Endothelial cell of umbilical vein (primary cell): Measurements from ENCODE around the gene DGKG. TPM values are rescaled to one million over a fixed set of nuclear protein-coding genes. Genes with fewer than 3 reads are reported as not detected.

Experiments
- BruUV-seq: library from RNA; stranded (reverse); fragments of 400-500 nt; replicated peaks from 2 replicates; lab custom pipeline; 2021; lab: Mats Ljungman, UMichigan
- CTCF ChIA-PET: fragments of 300-600, 350-600 bp; sonication (Branson Sonifier 250); formaldehyde crosslinking; loops from one replicate; lab custom pipeline; 2021; ENCODE audit warnings: antibody characterized with exemption, inconsistent platforms; lab: Charles Lee
- POLR2A ChIA-PET: fragments of 300-600, 350-600 bp; sonication (Branson Sonifier 250); formaldehyde crosslinking; loops from one replicate; lab custom pipeline; 2021; ENCODE audit warnings: antibody characterized with exemption, inconsistent platforms; lab: Charles Lee
- DNase-seq: peaks from one replicate; pipeline ENCODE4 v3.0.0-alpha.2; 2011; ENCODE audit warnings: low read depth, low spot score
- FAIRE-seq: peaks from 2 replicates; lab custom pipeline; 2011; peaks lifted over from hg19 to GRCh38; lab: Jason Lieb, UNC
- H2AFZ ChIP-seq: 2 replicates; pipeline ENCODE4 v1.6.0; 2012; ENCODE audit warnings: low read depth, low read length, control low read depth, inconsistent platforms
- H3K27ac ChIP-seq: 2 replicates; pipeline ENCODE4 v1.5.1; 2011; ENCODE audit warnings: low read depth, mild to moderate bottlenecking, control low read depth, low read length, moderate library complexity; ENCODE audit not compliant: insufficient read depth
- H3K27me3 ChIP-seq, 2 experiments: 2 replicates each; pipeline versions ENCODE4 v1.6.0 to v1.6.1; 2011; ENCODE audit warnings: low read length in 2 of 2, mixed read lengths in 1 of 2; ENCODE audit not compliant: control insufficient read depth in 2 of 2, insufficient read depth in 2 of 2
- H3K36me3 ChIP-seq, 2 experiments: 2 replicates in 1 of 2; 3 replicates in 1 of 2; pipeline ENCODE4 v1.5.1; 2011; ENCODE audit warnings: low read length in 2 of 2, mild to moderate bottlenecking in 1 of 2, moderate library complexity in 1 of 2; ENCODE audit not compliant: control insufficient read depth in 2 of 2, insufficient read depth in 2 of 2; ENCODE audit errors: extremely low read depth in 1 of 2
- H3K4me1 ChIP-seq: 3 replicates; pipeline ENCODE4 v1.5.1; 2011; ENCODE audit warnings: mild to moderate bottlenecking, low read length; ENCODE audit not compliant: control insufficient read depth, insufficient read depth; ENCODE audit errors: extremely low read depth
- H3K4me2 ChIP-seq: 2 replicates; pipeline ENCODE4 v1.6.1; 2011; ENCODE audit warnings: low read length, control low read depth, mixed read lengths; ENCODE audit not compliant: insufficient read depth
- H3K4me3 ChIP-seq, 3 experiments: fragments of 200-600 bp in 1 of 3; sonication (generic), shearing (Covaris generic) in 1 of 3; replicated peaks in 1 of 3; 2 replicates each; pipeline ENCODE4 v1.5.1; 2011 to 2016; ENCODE audit warnings: control low read depth in 3 of 3, low read length in 3 of 3, mild to moderate bottlenecking in 2 of 3, inconsistent platforms in 1 of 3, low read depth in 1 of 3, moderate library complexity in 1 of 3; ENCODE audit not compliant: insufficient read depth in 1 of 3
- H3K79me2 ChIP-seq: 2 replicates; pipeline ENCODE4 v1.6.0; 2012; ENCODE audit warnings: low read length, inconsistent platforms; ENCODE audit not compliant: control insufficient read depth, insufficient read depth
- H3K9ac ChIP-seq: replicated peaks from 2 replicates; pipeline ENCODE3; 2011; ENCODE audit warnings: low read length, control low read depth; ENCODE audit not compliant: insufficient read depth; ENCODE audit errors: extremely low read depth
- H3K9me1 ChIP-seq: replicated peaks from 3 replicates; pipeline ENCODE4 v1.6.0; 2011; ENCODE audit warnings: mild to moderate bottlenecking, low read length; ENCODE audit not compliant: control insufficient read depth, insufficient read depth; ENCODE audit errors: extremely low read depth
- H3K9me3 ChIP-seq: replicated peaks from 2 replicates; pipeline ENCODE4 v1.5.1; 2012; ENCODE audit warnings: low read length, inconsistent platforms; ENCODE audit not compliant: control insufficient read depth, insufficient read depth
- H4K20me1 ChIP-seq: replicated peaks from 2 replicates; pipeline ENCODE3; 2011; ENCODE audit warnings: mild to moderate bottlenecking, low read length; ENCODE audit not compliant: control insufficient read depth, insufficient read depth; ENCODE audit errors: extremely low read depth
- EZH2 ChIP-seq: IDR thresholded peaks from 2 replicates; pipeline ENCODE4 v1.6.1; 2012; ENCODE audit warnings: borderline replicate concordance, low read depth, mild to moderate bottlenecking, moderate library complexity, low read length, inconsistent platforms; ENCODE audit not compliant: severe bottlenecking
- FOS ChIP-seq: IDR thresholded peaks from 2 replicates; pipeline ENCODE4 v1.6.1; 2011; ENCODE audit warnings: mild to moderate bottlenecking, low read length, moderate library complexity, borderline replicate concordance; ENCODE audit not compliant: insufficient read depth
- GATA2 ChIP-seq: IDR thresholded peaks from 2 replicates; pipeline ENCODE4 v1.7.0; 2011; ENCODE audit warnings: low read depth, mild to moderate bottlenecking, moderate library complexity, mixed read lengths, low read length; ENCODE audit not compliant: insufficient read length, insufficient read depth
- JUN ChIP-seq: IDR thresholded peaks from 2 replicates; pipeline ENCODE4 v1.6.1; 2011; ENCODE audit warnings: borderline replicate concordance, low read depth; ENCODE audit not compliant: insufficient read length, insufficient read depth
- MYC ChIP-seq: IDR thresholded peaks from one replicate; pipeline ENCODE4 v1.6.1; 2011; ENCODE audit warnings: mild to moderate bottlenecking, low read depth, low read length
- POLR2A ChIP-seq: IDR thresholded peaks from 2 replicates; pipeline ENCODE4 v1.6.1; 2012; ENCODE audit warnings: low read depth, mild to moderate bottlenecking, control low read depth, low read length
- POLR2AphosphoS5 ChIP-seq: IDR thresholded peaks from 2 replicates; pipeline ENCODE4 v1.6.1; 2012; ENCODE audit warnings: low read depth, mild to moderate bottlenecking, control low read depth, low read length, moderate library complexity; ENCODE audit not compliant: insufficient read depth
- dilution Hi-C: fragments of 300-500 bp; cut with MboI; formaldehyde crosslinking; loops from one replicate; pipeline ENCODE4 v1.15.0; 2019; ENCODE audit warnings: low sequenced_read_pairs; ENCODE audit not compliant: extremely low pct_ligation_motif_present
- intact Hi-C: fragments of 100-400 bp; cut with micrococcal nuclease; formaldehyde crosslinking; loops from one replicate; pipeline ENCODE4 v1.10.0; 2022
- polyA plus RNA-seq, 4 experiments: library from polyadenylated mRNA; depleted of rRNA in 3 of 4; stranded (reverse) in 3 of 4; unstranded in 1 of 4; fragments of >200 nt; gene quantifications; 2 replicates each; pipeline versions ENCODE4 v1.2.1 to v1.2.3, GENCODE V29; 2011 to 2012; ENCODE audit warnings: missing spikeins in 1 of 4
- total RNA-seq: library from RNA; stranded (reverse); gene quantifications from 2 replicates; pipeline ENCODE4 v1.2.3, GENCODE V29; 2021
- TF ChIP-seq, protein P1 (sequence below): IDR thresholded peaks from 2 replicates; pipeline ENCODE4 v1.6.1; 2011; ENCODE audit not compliant: insufficient read depth, insufficient read length
- TF ChIP-seq, protein P2 (sequence below), 2 donors: IDR thresholded peaks; 1 replicate in 1 of 2; 2 replicates in 1 of 2; pipeline ENCODE4 v1.5.1; 2011; ENCODE audit warnings: low read length in 2 of 2, mild to moderate bottlenecking in 2 of 2, moderate library complexity in 2 of 2, control low read depth in 1 of 2, inconsistent platforms in 1 of 2, low read depth in 1 of 2; ENCODE audit not compliant: insufficient read depth in 1 of 2; ENCODE audit errors: extremely low read depth in 1 of 2

The DGKG gene
- total and polyA plus RNA-seq, 2 donors (not counting 3 experiments of a cell fraction or from before 2014, with no cell fraction given), result not detected

- TF ChIP-seq, protein P1, sequence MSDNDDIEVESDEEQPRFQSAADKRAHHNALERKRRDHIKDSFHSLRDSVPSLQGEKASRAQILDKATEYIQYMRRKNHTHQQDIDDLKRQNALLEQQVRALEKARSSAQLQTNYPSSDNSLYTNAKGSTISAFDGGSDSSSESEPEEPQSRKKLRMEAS, result no peak
- TF ChIP-seq, protein P2, sequence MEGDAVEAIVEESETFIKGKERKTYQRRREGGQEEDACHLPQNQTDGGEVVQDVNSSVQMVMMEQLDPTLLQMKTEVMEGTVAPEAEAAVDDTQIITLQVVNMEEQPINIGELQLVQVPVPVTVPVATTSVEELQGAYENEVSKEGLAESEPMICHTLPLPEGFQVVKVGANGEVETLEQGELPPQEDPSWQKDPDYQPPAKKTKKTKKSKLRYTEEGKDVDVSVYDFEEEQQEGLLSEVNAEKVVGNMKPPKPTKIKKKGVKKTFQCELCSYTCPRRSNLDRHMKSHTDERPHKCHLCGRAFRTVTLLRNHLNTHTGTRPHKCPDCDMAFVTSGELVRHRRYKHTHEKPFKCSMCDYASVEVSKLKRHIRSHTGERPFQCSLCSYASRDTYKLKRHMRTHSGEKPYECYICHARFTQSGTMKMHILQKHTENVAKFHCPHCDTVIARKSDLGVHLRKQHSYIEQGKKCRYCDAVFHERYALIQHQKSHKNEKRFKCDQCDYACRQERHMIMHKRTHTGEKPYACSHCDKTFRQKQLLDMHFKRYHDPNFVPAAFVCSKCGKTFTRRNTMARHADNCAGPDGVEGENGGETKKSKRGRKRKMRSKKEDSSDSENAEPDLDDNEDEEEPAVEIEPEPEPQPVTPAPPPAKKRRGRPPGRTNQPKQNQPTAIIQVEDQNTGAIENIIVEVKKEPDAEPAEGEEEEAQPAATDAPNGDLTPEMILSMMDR (IDR thresholded peaks at IDR 0.05; ENCODE audit: extremely low read depth in 1 of 2, insufficient read depth in 1 of 2, low read depth in 1 of 2, low read length in 2 of 2), result no peak
- TF ChIP-seq FOS (no peak), JUN (no peak), MYC (no peak), GATA2 (no peak), POLR2A (no peak), POLR2AphosphoS5 (no peak), EZH2 (no peak)
- no TSS peak for BruUV-seq
- Histone ChIP-seq H3K4me2 (no peak overlapping the region), H3K9ac (no peak overlapping the region), H3K4me3 (no peak overlapping the region), H3K27me3 (peaks cover 27 to 37% of the 10 kb centered on the region in 2 experiments), H3K36me3 (no peaks in the 10 kb centered on the region), H3K9me1 (no peaks in the 10 kb centered on the region), H2AFZ (no peak overlapping the region), H3K4me1 (no peaks in the 10 kb centered on the region), H3K79me2 (no peaks in the 10 kb centered on the region), H3K27ac (no peak overlapping the region), H4K20me1 (no peaks in the 10 kb centered on the region), H3K9me3 (no peaks in the 10 kb centered on the region)
- ChIA-PET POLR2A (no interaction called here), CTCF (interaction anchor here (0.8 to 1.4 kb wide), 3 partner anchors 13 to 20 kb away, joined by 3 to 4 read pairs (median 3); no protein-coding TSS in a partner anchor)
- dilution Hi-C loops (no loop called here), intact Hi-C loops (no loop called here)
- DNase-seq (peak; percentile 36), FAIRE-seq (no peak)
Measured at GRCh38 chr3:186359078-186359477, 3.0 kb downstream of the DGKG start.
